Gastrocnemius medialis (tissue), 4 donors: Measurements from ENCODE around the gene WDR38.

Experiments
- POLR2A ChIP-seq, 2 donors: fragments of 450-650 bp; IDR thresholded peaks; one replicate each; pipeline ENCODE4 v1.6.1; 2017; ENCODE audit warnings: antibody characterized with exemption in 2 of 2, mild to moderate bottlenecking in 2 of 2, moderate library complexity in 2 of 2
- TF ChIP-seq, protein P1 (sequence below), 5 experiments: fragments of 450-650 bp in 3 of 5; fragments of 200-600 bp in 2 of 5; sonication (generic) in 2 of 5; IDR thresholded peaks in 4 of 5; conservative IDR thresholded peaks in 1 of 5; 1 replicate in 4 of 5; 2 replicates in 1 of 5; pipeline ENCODE4 v1.5.1; 2016 to 2019; ENCODE audit warnings: antibody characterized with exemption in 5 of 5, mild to moderate bottlenecking in 3 of 5, moderate library complexity in 3 of 5

DNA sequence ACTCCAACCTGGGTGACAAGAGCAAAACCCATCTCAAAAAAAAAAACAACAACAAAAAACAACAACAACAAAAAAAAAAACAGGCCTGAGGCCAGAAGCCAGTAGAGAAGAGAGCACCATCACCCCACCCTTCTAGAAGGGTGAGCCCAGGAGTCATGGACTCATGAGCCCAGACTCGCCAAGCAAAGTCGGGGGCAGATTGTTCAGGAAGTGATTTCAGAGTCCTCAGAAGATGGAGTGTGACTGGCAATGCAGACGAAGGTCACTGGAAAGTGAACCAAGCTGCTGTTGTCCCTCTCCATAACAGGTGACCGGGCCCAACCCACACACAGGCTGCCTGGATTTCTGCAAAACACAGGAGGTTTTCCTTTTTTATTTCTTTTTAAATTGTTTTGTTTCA, 9.0 kb upstream of the WDR38 start:
- TF ChIP-seq, protein P1, sequence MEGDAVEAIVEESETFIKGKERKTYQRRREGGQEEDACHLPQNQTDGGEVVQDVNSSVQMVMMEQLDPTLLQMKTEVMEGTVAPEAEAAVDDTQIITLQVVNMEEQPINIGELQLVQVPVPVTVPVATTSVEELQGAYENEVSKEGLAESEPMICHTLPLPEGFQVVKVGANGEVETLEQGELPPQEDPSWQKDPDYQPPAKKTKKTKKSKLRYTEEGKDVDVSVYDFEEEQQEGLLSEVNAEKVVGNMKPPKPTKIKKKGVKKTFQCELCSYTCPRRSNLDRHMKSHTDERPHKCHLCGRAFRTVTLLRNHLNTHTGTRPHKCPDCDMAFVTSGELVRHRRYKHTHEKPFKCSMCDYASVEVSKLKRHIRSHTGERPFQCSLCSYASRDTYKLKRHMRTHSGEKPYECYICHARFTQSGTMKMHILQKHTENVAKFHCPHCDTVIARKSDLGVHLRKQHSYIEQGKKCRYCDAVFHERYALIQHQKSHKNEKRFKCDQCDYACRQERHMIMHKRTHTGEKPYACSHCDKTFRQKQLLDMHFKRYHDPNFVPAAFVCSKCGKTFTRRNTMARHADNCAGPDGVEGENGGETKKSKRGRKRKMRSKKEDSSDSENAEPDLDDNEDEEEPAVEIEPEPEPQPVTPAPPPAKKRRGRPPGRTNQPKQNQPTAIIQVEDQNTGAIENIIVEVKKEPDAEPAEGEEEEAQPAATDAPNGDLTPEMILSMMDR (IDR thresholded peaks at IDR 0.05 in 4 of 5, conservative IDR thresholded peaks at IDR 0.05 in 1 of 5): no peak
- no peak for TF ChIP-seq POLR2A (IDR thresholded peaks at IDR 0.05)
